ENCODE measurements around the gene DENR. TPM values are rescaled to one million over a fixed set of nuclear protein-coding genes. Genes with fewer than 3 reads are reported as not detected.

DENR gene
- total and polyA plus RNA-seq, 2 of the 13 experiments (the other 11 are each of a cell fraction or from before 2014, with no cell fraction given): 30.0 to 59.1 TPM

DNA sequence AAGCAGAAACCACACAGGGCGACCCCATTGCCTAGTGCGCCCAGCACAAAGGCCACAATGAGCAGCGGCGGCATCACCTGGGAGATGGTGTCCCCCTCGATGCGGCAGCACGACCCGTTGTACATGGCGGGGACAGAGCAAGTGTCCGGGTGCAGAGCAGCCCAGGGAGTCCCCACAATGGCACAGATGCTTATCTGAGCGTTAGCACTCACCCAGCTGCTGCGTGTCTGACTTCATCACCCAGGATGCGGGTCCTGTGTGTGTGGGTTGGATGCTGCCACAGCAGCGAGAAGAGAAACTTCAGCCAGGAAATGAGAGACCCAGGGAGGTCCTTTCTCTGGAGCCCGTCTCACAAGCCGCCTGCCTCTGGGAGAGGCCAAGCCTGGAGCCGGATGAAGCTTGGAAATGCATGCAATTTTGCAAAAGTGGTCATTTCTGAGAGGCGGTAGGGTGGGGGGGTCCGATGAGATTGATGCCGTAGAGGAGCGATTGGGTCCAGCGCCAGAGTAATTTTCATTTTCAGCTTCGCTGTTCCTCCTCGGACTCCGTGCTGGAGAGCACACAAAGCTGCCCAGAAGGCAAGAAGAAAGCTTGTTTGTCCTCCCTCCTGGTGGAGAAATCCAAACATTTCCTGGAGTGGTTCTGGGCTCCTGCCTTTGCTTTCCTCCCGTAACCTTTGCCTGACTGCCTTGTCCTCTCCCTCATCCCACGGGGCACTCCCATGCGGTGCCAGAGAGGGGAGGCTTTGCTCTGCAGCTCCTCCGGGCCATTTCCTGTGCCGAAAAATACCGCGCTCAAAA, 22.2 kb upstream of the DENR start, which contains the start of gene HCAR1 (continued):
- TF ChIP-seq PRDM4 (CRISPR knock-in tag; IDR thresholded peaks at IDR 0.05; ENCODE audit: borderline replicate concordance) (no peak), GLMP (CRISPR knock-in tag; IDR thresholded peaks at IDR 0.05; ENCODE audit: borderline replicate concordance) (no peak), CBFB (CRISPR knock-in tag; IDR thresholded peaks at IDR 0.05) (no peak), PAF1 (CRISPR knock-in tag; IDR thresholded peaks at IDR 0.05) (no peak), FOXM1 (CRISPR knock-in tag; IDR thresholded peaks at IDR 0.05) (no peak), NFE2L2 (IDR thresholded peaks at IDR 0.05; ENCODE audit: low read length) (no peak), KDM5B (CRISPR knock-in tag; IDR thresholded peaks at IDR 0.05; ENCODE audit: borderline replicate concordance) (peak; percentile 58; the same call in 1 of the 2 replicates), HDAC1 (CRISPR knock-in tag; IDR thresholded peaks at IDR 0.05) (no peak), SMAD1 (CRISPR knock-in tag; IDR thresholded peaks at IDR 0.05; ENCODE audit: borderline replicate concordance, low read depth) (no peak), ZNF572 (CRISPR knock-in tag; IDR thresholded peaks at IDR 0.05) (peak; percentile 93; the same call in 1 of the 2 replicates), KDM1A (CRISPR knock-in tag; IDR thresholded peaks at IDR 0.05) (no peak), ZNF691 (CRISPR knock-in tag; IDR thresholded peaks at IDR 0.05; ENCODE audit: borderline replicate concordance, low read depth) (0 out of 2 replicates have a peak, but pooled peaks have one; percentile 42), ZBTB42 (CRISPR knock-in tag; IDR thresholded peaks at IDR 0.05) (no peak), MTA3 (CRISPR knock-in tag; IDR thresholded peaks at IDR 0.05) (no peak), HNF1A (IDR thresholded peaks at IDR 0.05; ENCODE audit: low read depth) (no peak), HNF1A (CRISPR knock-in tag; IDR thresholded peaks at IDR 0.05; ENCODE audit: borderline replicate concordance) (no peak), ZNF337 (CRISPR knock-in tag; IDR thresholded peaks at IDR 0.05; ENCODE audit: borderline replicate concordance, low read depth) (no peak), FOXC1 (CRISPR knock-in tag; IDR thresholded peaks at IDR 0.05; ENCODE audit: borderline replicate concordance) (no peak), KDM4B (CRISPR knock-in tag; IDR thresholded peaks at IDR 0.05) (no peak), ZNF564 (CRISPR knock-in tag; IDR thresholded peaks at IDR 0.05) (no peak), NR2F2 (IDR thresholded peaks at IDR 0.05; ENCODE audit: borderline replicate concordance, low read depth) (no peak), NR2F1 (CRISPR knock-in tag; IDR thresholded peaks at IDR 0.05) (no peak)
